GM23338 (cell line): ENCODE results near the gene APBA1.

Experiments used
- EZH2 ChIP-seq: fragments of 200-600 bp; sonication (generic); IDR thresholded peaks from one replicate; pipeline ENCODE4 v1.8.0; 2017; ENCODE audit warnings: antibody characterized with exemption, mild to moderate bottlenecking, low read depth; ENCODE audit not compliant: unreplicated experiment
- EZH2phosphoT487 ChIP-seq: fragments of 200-600 bp; sonication (generic); IDR thresholded peaks from one replicate; pipeline ENCODE4 v1.8.1; 2018; ENCODE audit warnings: antibody characterized with exemption; ENCODE audit not compliant: unreplicated experiment
- NANOG ChIP-seq: IDR thresholded peaks from 2 replicates; pipeline ENCODE4 v1.6.1; 2016; ENCODE audit warnings: antibody characterized with exemption, borderline replicate concordance
- POLR2AphosphoS5 ChIP-seq: IDR thresholded peaks from 2 replicates; pipeline ENCODE4 v1.6.1; 2016; ENCODE audit warnings: antibody characterized with exemption, low read depth
- STAT1 ChIP-seq: IDR thresholded peaks from one replicate; pipeline ENCODE4 v1.6.1; 2016; ENCODE audit warnings: antibody characterized with exemption; ENCODE audit not compliant: unreplicated experiment
- TF ChIP-seq, protein P1 (sequence below), 2 experiments: fragments of 200-600 bp in 1 of 2; sonication (generic) in 1 of 2; conservative IDR thresholded peaks; 2 replicates each; pipeline versions ENCODE4 v1.5.1 to v1.6.1; 2016 to 2017; ENCODE audit warnings: antibody characterized with exemption in 2 of 2, low read depth in 2 of 2, mild to moderate bottlenecking in 2 of 2, moderate library complexity in 1 of 2
- TF ChIP-seq, protein P2 (sequence below): IDR thresholded peaks from one replicate; pipeline ENCODE4 v1.6.1; 2018; ENCODE audit warnings: antibody characterized with exemption; ENCODE audit not compliant: unreplicated experiment

DNA sequence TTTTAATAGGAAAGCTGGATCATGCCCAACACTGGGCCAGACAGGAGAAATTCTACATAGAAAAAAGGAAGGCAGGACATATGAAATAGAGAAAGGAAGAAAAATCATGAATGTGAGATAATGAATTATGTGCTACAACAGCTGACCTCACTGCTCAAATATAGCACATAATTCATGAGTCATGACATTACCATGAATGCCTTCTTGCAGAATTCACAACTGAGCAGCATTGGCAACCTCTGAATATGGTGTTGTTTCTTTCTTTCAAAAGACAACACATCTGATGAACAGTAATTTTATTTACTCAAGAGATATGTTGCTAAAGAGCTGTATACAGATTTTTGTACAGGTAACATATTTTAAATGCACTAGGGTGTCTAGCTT is 34.4 kb downstream of the APBA1 start:
- TF ChIP-seq EZH2: no peak
- TF ChIP-seq, protein P1, sequence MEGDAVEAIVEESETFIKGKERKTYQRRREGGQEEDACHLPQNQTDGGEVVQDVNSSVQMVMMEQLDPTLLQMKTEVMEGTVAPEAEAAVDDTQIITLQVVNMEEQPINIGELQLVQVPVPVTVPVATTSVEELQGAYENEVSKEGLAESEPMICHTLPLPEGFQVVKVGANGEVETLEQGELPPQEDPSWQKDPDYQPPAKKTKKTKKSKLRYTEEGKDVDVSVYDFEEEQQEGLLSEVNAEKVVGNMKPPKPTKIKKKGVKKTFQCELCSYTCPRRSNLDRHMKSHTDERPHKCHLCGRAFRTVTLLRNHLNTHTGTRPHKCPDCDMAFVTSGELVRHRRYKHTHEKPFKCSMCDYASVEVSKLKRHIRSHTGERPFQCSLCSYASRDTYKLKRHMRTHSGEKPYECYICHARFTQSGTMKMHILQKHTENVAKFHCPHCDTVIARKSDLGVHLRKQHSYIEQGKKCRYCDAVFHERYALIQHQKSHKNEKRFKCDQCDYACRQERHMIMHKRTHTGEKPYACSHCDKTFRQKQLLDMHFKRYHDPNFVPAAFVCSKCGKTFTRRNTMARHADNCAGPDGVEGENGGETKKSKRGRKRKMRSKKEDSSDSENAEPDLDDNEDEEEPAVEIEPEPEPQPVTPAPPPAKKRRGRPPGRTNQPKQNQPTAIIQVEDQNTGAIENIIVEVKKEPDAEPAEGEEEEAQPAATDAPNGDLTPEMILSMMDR (conservative IDR thresholded peaks at IDR 0.05; ENCODE audit: low read depth in 2 of 2): no peak
- TF ChIP-seq POLR2AphosphoS5: no peak
- no peak for TF ChIP-seq EZH2phosphoT487
- TF ChIP-seq, protein P2, sequence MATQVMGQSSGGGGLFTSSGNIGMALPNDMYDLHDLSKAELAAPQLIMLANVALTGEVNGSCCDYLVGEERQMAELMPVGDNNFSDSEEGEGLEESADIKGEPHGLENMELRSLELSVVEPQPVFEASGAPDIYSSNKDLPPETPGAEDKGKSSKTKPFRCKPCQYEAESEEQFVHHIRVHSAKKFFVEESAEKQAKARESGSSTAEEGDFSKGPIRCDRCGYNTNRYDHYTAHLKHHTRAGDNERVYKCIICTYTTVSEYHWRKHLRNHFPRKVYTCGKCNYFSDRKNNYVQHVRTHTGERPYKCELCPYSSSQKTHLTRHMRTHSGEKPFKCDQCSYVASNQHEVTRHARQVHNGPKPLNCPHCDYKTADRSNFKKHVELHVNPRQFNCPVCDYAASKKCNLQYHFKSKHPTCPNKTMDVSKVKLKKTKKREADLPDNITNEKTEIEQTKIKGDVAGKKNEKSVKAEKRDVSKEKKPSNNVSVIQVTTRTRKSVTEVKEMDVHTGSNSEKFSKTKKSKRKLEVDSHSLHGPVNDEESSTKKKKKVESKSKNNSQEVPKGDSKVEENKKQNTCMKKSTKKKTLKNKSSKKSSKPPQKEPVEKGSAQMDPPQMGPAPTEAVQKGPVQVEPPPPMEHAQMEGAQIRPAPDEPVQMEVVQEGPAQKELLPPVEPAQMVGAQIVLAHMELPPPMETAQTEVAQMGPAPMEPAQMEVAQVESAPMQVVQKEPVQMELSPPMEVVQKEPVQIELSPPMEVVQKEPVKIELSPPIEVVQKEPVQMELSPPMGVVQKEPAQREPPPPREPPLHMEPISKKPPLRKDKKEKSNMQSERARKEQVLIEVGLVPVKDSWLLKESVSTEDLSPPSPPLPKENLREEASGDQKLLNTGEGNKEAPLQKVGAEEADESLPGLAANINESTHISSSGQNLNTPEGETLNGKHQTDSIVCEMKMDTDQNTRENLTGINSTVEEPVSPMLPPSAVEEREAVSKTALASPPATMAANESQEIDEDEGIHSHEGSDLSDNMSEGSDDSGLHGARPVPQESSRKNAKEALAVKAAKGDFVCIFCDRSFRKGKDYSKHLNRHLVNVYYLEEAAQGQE: no peak
- TF ChIP-seq STAT1: no peak
- no peak for TF ChIP-seq NANOG
